Stimulated activated CD8-positive, alpha-beta memory T cell treated with anti-CD3 and anti-CD28 coated beads, Interleukin-2, amount 100 ng/mL, for 1 hour (primary cell): ENCODE results near the gene PLD4.
"Not testable (repeated sequence)": the region's sequence is repeated elsewhere in the genome, so short reads cannot be mapped to it uniquely, and the experiment has no call there.

Source experiments
- DNase-seq, 2 donors: peaks; one replicate each; pipeline ENCODE4 v3.0.0-alpha.2; 2020; ENCODE audit warnings: low read depth in 2 of 2

Gene PLD4

GRCh38 chr14:104924421-104925213, at the start of gene PLD4:
PLD4 (plus strand) TSS chr14:104924879; CDS start chr14:104927141, 2,262 bp downstream.
- no peak for DNase-seq

GRCh38 chr14:104875412-104875751, 49.3 kb upstream of the PLD4 start:
- no peak for DNase-seq

- DNase-seq, result no peak
Observed at GRCh38 chr14:104875811-104876210, 48.9 kb upstream of the PLD4 start.

- no peak for DNase-seq
Observed at GRCh38 chr14:104876251-104876699, 48.4 kb upstream of the PLD4 start.

- no peak for DNase-seq
Observed at GRCh38 chr14:104877066-104877805, 47.4 kb upstream of the PLD4 start.

GRCh38 chr14:104877806-104878550, 46.7 kb upstream of the PLD4 start:
- DNase-seq, result no peak

GRCh38 chr14:104878582-104878981, 46.1 kb upstream of the PLD4 start:
- no peak for DNase-seq

GRCh38 chr14:104879201-104879982, 45.3 kb upstream of the PLD4 start:
- no peak for DNase-seq

GRCh38 chr14:104879983-104880565, 44.6 kb upstream of the PLD4 start:
- no peak for DNase-seq

GRCh38 chr14:104880584-104881210, 44.0 kb upstream of the PLD4 start:
- no peak for DNase-seq

- DNase-seq, result no peak
Observed at GRCh38 chr14:104881369-104881979, 43.2 kb upstream of the PLD4 start.

- no peak for DNase-seq
Observed at GRCh38 chr14:104882325-104882973, 42.2 kb upstream of the PLD4 start.

GRCh38 chr14:104882991-104883660, 41.6 kb upstream of the PLD4 start:
- DNase-seq, result no peak

- no peak for DNase-seq
Observed at GRCh38 chr14:104883681-104884361, 40.9 kb upstream of the PLD4 start.

GRCh38 chr14:104884381-104884780, 40.3 kb upstream of the PLD4 start:
- not testable (repeated sequence) for DNase-seq

- no peak for DNase-seq
Observed at GRCh38 chr14:104885031-104885972, 39.4 kb upstream of the PLD4 start.

- no peak for DNase-seq
Observed at GRCh38 chr14:104885973-104886689, 38.5 kb upstream of the PLD4 start.
